A549 (cell line): ENCODE data around the gene CENPX.

Experiments used
- CEBPB ChIP-seq, 2 experiments: fragments of >200 bp in 1 of 2; sonication (Bioruptor Twin) in 1 of 2; formaldehyde crosslinking in 1 of 2; IDR thresholded peaks; 2 replicates each; pipeline ENCODE4 v1.6.1; 2012 to 2016
- HOXB5 ChIP-seq: fragments of 250-450 bp; sonication (Bioruptor Pico); IDR thresholded peaks from 2 replicates; pipeline ENCODE4 v1.5.0; 2020; ENCODE audit warnings: mild to moderate bottlenecking, moderate library complexity
- POLR2A ChIP-seq: IDR thresholded peaks from 2 replicates; pipeline ENCODE4 v1.6.1; 2012; ENCODE audit warnings: mild to moderate bottlenecking, low read length
- SMC3 ChIP-seq: fragments of >200 bp; sonication (Bioruptor Twin); formaldehyde crosslinking; IDR thresholded peaks from 3 replicates; pipeline ENCODE4 v1.6.1; 2018; ENCODE audit warnings: inconsistent platforms

DNA sequence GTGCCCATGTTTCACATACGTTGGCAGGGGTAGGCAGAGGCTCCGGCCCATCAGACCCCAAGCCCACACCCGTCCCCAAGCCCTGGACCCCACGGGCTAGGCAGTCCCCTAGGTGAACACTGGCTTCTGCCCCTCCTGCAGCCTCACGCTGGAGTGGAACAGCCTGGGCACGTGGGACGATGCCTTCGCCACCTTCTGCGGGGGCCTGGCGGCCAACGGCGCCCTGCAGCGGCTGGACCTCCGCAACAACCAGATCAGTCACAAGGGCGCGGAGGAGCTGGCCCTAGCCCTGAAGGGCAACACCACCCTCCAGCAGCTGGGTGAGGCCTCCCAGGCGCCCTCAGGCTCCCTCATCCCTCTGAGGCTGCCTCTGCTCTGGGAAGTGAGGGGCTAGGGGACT, 2.2 kb upstream of the CENPX start:
- TF ChIP-seq POLR2A (no peak), CEBPB (IDR thresholded peaks at IDR 0.05) (no peak), SMC3 (no peak), HOXB5 (CRISPR knock-in tag) (no peak)
